GM10248 (cell line): ENCODE results near the gene FHIP2A.

Experiments used
- CTCF ChIA-PET: fragments of 300-600 bp; sonication (Branson Sonifier 250); formaldehyde crosslinking; extraction: SDS; loops from one replicate; lab custom pipeline; 2021; ENCODE audit warnings: antibody characterized with exemption; lab: Yijun Ruan, JAX
- POLR2A ChIA-PET: fragments of 350-650 bp; sonication (Branson Sonifier 250); formaldehyde crosslinking; extraction: SDS; loops from one replicate; lab custom pipeline; 2020; ENCODE audit warnings: antibody characterized with exemption; lab: Yijun Ruan, JAX
- DNase-seq: peaks from one replicate; pipeline ENCODE4 v3.0.0; 2012; ENCODE audit errors: extremely low spot score
- TF ChIP-seq, protein P1 (sequence below): IDR thresholded peaks from 2 replicates; pipeline ENCODE4 v1.5.1; 2012; ENCODE audit warnings: mild to moderate bottlenecking, low read depth; ENCODE audit errors: extremely low read depth, missing control alignments, control extremely low read depth

The FHIP2A gene

DNA sequence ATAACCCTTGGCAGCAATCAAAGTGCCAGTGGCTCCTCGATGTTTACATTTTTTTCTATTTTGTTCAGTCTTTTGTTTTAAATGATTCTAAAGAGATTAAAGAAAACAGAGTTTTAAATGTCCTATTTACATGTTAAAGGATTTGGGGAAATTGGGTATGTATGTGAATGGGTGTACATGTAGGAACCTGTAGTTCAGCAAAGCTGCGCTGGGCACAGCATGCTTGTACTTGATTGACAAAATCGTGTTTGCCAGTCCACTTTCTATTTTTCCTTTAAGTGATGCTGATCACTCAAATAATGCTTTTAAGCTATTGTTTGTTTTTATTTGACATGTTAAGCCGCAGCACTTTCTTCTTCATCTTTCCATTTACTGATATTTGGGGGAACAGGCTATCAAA is 40.9 kb downstream of the FHIP2A start:
- DNase-seq = no peak
- ChIA-PET CTCF (interaction anchor here (1.1 to 4.1 kb wide), 6 partner anchors 10 to 318 kb away, joined by 3 to 23 read pairs (median 5); partner anchors contain the start of gene FHIP2A), POLR2A (no interaction called here)
- TF ChIP-seq, protein P1, sequence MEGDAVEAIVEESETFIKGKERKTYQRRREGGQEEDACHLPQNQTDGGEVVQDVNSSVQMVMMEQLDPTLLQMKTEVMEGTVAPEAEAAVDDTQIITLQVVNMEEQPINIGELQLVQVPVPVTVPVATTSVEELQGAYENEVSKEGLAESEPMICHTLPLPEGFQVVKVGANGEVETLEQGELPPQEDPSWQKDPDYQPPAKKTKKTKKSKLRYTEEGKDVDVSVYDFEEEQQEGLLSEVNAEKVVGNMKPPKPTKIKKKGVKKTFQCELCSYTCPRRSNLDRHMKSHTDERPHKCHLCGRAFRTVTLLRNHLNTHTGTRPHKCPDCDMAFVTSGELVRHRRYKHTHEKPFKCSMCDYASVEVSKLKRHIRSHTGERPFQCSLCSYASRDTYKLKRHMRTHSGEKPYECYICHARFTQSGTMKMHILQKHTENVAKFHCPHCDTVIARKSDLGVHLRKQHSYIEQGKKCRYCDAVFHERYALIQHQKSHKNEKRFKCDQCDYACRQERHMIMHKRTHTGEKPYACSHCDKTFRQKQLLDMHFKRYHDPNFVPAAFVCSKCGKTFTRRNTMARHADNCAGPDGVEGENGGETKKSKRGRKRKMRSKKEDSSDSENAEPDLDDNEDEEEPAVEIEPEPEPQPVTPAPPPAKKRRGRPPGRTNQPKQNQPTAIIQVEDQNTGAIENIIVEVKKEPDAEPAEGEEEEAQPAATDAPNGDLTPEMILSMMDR = no peak

DNA sequence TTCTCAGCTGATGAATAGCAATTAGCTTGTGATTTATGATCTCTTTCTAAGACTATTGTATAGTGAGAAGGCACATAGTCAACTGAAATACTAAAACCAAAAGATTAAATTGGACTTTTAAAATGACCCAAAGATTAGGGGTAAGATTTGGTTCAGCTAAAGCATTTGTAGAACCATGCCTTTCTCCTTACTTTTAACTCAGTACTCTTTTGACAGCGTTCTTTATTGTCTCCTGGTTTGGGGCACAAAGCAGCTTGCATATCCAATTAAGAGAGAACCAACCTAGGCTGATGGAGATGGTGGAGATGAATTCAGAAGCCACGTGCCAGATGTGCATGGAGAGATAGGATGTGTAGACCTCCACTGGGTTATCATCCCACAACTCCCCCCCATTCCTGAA is 45.8 kb downstream of the FHIP2A start:
- TF ChIP-seq, protein P1 = no peak
- DNase-seq = no peak
- CTCF ChIA-PET = interaction anchor here (1.0 to 4.4 kb wide), 3 partner anchors 11 to 45 kb away, joined by 3 to 59 read pairs (median 4); partner anchors contain the start of gene FHIP2A
- POLR2A ChIA-PET = no interaction called here

DNA sequence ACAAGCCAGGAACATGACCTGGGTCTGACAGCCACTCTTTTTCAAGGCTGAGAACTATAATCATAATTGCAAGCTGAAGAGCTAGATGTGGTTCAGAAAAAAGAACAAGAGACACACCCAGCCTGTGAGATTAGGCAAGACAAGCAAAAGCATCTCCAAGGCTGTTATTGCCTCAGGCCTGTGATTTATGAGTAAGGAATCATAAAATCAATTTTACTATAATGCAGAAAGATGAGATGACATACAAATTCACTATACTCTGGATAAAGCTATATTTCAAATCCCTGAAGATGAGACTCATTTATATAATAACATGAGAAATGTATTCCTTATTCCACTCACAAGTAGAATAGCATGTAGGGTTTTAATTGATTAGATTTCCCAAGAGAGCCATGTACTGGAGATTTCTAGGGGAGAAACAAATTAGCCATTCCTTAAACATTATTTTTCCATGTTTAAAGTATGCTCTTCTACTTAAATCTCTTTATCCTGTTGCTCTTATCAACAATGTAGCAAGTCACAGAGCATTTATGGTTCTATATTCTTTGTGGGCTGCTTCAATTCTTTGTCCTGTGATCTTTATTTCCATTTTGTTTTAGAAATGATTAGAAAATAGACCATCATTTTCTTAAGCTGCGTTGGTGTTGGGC is 47.4 kb downstream of the FHIP2A start:
- DNase-seq = no peak
- ChIA-PET CTCF (interaction anchor here (1.3 to 4.4 kb wide), 6 partner anchors 9 to 261 kb away, joined by 3 to 59 read pairs (median 3); no protein-coding TSS in a partner anchor), POLR2A (no interaction called here)
- TF ChIP-seq, protein P1 = no peak

DNA sequence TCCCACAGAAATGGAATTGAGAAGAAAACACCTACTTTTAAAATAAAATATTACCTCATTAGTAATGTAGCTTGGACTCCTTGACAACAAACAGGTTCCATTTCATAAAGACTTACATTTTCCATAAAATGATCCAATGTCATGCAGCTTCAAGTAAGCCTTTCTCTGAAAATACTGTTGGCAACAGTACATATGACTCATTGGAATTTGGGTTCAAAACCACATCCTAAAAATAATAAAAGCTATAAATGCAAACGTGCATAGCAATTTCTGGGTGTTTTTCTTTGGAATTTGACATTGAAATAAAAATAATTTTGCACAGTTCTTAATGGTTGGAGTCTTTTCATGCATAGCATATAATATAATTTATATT is 47.9 kb downstream of the FHIP2A start:
- ChIA-PET POLR2A (no interaction called here), CTCF (interaction anchor here (1.3 to 4.4 kb wide), 6 partner anchors 8 to 261 kb away, joined by 3 to 59 read pairs (median 3); no protein-coding TSS in a partner anchor)
- no peak for DNase-seq
- TF ChIP-seq, protein P1 = no peak

DNA sequence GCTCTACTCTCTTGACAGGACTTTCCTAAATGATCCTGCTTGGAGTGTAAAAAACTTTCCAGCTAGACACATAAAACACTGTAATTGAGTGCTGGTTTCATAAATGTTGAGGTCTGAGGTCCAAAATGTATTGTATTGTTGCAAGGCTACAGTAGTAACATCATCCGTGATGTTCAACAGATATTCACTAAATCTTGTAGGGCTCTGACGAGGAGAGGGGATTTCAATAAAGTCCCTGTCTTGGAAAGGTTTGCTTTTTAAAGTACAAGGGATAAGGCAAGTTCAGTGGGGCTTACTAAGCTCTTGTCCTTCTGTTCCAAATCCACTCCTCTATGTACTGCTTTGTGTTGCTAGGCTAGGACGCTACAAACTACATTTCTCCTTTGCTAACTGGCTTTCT is 48.9 kb downstream of the FHIP2A start:
- ChIA-PET POLR2A (no interaction called here), CTCF (interaction anchor here (1.0 to 4.4 kb wide), 5 partner anchors 7 to 73 kb away, joined by 3 to 59 read pairs (median 3); no protein-coding TSS in a partner anchor)
- DNase-seq = no peak
- TF ChIP-seq, protein P1 = no peak

DNA sequence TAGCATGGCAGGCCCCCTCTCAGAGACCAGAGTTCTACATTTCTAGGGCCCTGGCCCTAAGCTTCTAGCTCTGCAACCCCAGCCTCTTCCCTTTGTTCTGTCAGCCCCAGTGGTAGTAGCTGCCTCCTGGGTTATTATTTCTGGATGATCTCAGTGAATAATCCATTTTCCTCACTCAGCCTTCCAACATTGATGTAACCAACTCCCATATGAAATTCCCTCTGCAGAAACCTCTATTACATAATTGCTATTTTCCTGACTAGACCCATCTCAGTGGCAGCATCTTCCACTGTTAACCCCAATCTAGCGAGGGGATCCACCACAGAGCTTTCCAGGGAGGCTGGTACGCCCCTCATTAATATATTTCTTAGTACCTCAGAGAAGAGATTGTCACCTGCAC is 49.8 kb downstream of the FHIP2A start:
- TF ChIP-seq, protein P1 = no peak
- ChIA-PET POLR2A (no interaction called here), CTCF (interaction anchor here (1.1 to 2.0 kb wide), 3 partner anchors 8 to 40 kb away, joined by 4 read pairs; no protein-coding TSS in a partner anchor)
- no peak for DNase-seq
